Stimulated activated CD8-positive, alpha-beta memory T cell treated with anti-CD3 and anti-CD28 coated beads, Interleukin-12 subunit alpha, Interleukin-12 subunit beta, amount 100 ng/mL, for 4 hours (primary cell): ENCODE measurements around the gene C19orf44.
"Not testable (repeated sequence)": the region's sequence is repeated elsewhere in the genome, so short reads cannot be mapped to it uniquely, and the experiment has no call there.

Experiments used
- DNase-seq: peaks from one replicate; pipeline ENCODE4 v3.0.0-alpha.2; 2020; ENCODE audit warnings: low read depth

The C19orf44 gene

DNA sequence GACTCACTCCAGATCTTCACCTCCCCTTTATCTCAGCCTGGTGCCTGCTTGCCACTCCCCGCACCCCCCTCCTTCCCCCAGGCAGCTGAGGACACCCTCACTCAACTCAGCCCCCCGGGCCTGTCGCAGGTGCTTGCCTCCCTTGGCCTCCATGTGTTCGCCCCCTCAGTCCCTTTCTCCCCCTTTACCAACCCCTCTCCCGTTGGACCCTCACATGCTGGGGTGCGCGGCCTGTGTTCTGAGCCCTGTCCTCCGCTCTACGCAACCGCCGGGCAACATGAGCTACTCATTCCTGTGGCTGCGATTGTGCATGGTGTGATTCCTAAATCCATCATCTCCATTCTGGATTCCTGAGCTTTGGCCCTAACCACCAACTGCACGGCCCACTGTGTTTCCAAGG is 40.9 kb downstream of the C19orf44 start:
- no peak for DNase-seq

DNA sequence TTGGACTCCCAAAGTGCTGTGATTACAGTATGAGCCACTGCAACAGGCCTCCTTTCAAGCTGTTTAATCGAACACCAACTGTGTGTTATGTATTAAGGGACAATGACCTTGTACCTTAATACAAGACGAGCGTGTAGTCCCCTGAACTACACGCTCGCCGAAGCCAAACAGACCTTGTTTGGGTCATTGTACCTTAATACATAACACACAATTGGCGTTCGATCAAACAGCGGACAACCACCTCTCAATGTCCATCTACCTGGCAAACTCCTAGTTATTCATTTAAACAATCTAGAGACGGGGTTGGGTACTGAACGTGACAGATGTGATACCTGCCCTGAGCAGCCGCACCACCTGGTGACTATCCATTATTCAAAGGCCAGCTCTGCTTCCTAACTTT is 44.8 kb downstream of the C19orf44 start:
- no peak for DNase-seq

DNA sequence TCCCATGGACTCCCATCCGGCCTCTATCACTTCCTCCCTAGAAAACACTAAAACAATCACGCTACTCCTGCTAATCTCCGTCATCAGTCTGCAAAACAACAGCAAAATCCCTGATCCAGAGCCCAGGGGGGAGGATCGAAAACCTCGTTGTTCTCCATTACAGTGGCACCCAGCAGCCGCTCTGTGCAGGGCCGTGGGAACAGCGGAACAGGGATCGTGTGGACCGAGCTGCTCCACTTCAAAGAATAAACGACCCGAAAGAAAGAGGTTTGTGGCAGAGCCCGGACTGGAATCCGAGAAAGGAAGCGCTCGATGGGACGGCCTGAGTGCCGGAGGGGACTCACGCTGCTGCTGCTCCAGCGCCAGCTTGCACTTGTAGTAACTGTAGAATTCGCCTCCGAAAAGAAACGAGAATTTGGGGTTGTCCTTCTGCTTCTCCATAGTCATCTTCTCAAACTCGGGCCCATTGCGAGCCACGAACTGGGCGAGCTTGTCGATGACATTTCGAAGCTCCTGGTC is 45.4 kb downstream of the C19orf44 start:
- DNase-seq = no peak

DNA sequence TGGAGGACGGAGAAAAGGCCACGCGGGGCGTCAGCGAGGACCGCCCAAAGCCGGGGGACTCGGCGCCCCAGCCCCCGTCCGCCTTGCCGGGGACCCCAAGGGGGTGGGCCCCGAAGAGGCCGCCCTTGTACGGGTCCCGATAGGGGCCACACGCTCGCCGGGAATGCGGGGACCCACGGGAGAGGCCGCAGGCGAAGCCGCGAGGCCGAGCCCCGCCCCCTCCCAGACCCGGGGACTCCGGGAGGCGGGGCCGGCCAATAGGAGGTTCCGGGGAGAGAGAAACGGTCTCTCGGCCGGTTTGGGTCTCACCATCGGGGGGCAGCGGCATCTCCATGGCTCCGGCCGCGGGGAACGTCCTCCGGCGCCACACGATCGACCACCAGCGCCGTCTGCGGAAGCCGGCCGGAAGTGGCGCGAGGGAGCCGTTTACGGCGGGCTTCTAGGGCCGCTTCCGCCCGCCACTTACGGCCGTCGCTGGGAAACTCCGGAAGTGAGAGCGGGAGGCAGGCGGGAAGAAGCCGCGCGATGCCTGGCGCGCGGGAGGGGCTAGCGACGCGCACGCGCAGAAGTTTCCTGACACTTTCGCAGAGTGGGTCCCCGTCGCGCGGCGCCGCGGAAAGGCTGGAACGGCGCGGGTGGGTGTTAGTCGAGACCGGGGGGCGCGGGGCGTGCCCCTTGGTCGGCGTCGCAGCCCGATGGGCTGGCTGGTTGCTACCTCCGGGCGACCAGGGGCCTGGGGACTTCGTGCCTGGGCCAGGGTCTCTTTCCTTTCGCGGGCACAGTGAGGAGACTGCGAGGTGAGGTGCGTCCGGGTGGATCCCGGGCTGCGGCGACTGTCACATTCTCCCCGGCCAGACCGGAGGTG is 46.1 kb downstream of the C19orf44 start, which contains the start of gene CHERP:
TSS of gene CHERP (minus strand) at position 393 of the 865 bp plus-strand sequence. CDS start at position 334, 59 bp downstream.
- peak; percentile 93 for DNase-seq

DNA sequence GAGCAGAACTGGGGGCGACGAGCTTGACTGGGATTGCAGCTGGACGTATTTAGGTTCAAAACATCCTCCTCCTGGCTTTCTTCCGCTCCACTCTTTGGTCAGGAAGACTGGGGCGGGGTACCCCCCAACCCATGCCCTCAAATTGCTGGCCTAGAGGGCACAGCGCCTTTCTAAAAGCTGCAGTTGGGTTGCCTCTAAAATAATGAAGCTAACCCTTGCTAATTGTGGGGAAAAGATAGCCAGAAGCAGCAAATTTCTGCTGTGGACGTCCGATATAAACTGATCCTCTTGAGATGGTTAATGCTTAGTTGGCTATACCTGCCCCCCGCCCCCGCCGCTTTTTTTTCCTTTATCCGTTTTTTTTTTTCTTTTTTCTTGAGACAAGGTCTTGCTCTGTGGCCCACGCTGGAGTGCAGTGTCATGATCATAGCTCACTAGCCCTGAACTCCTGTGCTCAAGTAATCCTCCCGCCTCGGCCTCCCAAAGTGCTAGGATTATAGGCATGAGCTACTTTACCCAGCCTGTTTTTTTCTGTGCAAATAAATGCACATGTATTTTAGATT is 46.8 kb downstream of the C19orf44 start:
- no peak for DNase-seq

DNA sequence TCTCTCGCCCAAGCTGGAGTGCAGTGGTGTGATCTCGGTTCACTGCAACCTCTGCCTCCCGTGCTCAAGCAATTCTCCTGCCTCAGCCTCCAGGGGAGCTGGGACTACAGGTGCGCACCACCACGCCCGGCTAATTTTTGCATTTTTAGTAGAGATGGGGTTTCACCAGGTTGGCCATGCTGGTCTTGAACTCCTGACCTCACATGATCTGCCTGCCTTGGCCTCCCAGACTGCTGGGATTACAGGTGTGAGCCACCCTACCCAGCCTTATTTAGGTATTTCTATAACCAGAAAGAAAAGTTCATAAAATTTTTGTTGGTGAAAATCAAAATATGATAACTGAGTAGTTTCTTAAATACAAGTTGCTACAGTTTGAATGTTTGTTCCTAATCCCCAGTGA is 47.5 kb downstream of the C19orf44 start:
- not testable (repeated sequence) for DNase-seq

DNA sequence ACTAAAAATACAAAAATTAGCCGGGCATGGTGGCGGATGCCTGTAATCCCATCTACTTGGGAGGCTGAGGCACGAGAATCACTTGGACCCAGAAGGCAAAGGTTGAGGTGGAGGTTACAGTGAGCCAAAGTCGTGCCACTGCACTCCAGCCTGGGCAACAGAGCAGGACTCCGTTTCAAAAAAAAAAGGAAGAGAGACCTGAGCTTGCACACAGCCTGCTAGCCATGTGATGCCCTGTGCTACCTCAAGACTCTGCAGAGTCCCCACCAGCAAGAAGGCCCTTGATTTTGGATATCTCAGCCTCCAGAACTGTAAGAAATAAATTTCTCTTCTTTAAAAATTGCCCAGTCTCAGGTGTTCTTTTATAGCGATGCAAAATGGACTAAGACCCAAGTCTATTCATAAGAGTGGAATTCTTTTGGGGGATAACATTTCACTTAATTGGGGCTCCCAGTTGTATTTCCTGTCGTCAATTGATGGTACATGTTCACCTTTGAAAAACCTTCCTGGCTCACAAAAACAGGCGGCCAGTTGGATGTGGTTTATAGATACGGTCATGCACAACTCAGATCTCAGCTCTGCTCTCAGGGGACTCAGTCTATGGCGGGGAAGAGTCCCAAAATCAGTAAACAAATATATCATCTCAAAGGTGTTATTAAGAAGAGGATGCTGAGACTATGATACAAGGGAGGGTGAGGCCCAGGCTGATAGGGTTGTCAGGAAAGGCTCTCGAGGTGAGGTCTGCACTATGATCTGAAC is 48.5 kb downstream of the C19orf44 start:
- no peak for DNase-seq

DNA sequence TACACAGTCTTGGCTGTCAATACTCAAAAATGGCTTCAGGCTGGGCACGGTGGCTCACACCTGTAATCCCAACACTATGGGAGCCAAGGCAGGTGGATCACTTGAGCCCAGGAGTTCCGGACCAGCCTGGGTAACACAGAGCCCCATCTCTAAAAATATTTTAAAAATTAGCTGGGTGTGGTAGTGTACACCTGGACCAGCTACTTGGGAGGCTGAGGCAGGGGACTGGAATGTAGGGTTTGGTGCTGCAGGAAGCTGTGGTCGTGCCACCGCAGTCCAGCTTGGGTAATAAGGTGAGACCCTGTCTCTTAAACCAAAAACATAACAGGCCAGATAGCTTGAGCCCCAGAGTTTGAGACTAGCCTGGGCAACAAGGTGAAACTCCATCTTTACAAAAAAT is 52.8 kb downstream of the C19orf44 start:
- DNase-seq = no peak

DNA sequence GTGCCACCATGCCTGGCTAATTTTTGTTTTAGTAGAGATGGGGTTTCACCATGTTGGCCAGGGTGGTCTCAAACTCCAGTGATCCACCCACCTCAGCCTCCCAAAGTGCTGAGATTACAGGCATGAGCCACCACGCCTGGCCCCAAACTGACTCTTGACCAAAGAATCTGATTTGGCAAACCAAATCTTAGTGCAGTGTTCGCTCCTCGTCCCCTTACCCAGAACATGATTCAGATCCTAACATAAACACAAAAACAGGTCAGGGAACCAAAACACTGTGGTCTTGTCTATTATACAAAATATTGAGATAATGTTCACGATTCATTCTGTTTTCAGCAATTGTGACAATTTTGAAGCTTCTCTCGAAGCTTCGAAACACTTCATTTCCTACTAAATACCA is 55.7 kb downstream of the C19orf44 start:
- DNase-seq = not testable (repeated sequence)

DNA sequence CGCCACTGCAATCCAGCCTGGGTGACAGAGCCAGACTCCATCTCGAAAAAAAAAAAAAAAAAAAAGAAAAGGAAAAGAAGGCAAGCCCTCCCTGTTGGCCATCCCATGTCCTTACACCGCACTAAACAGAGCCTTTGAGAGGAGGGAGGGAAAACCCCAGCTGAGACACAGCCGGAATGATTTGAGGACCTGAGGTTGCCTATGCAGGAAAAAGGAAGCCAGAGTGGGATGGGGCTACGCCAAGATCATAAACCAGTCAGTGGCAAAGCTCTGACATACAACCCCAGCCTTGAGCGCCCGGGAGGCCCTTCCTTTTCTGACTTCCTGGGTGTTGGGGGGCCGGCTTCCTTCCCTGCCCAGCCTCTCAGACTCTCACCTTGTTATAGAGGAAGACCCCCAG is 58.6 kb downstream of the C19orf44 start:
- DNase-seq = no peak

DNA sequence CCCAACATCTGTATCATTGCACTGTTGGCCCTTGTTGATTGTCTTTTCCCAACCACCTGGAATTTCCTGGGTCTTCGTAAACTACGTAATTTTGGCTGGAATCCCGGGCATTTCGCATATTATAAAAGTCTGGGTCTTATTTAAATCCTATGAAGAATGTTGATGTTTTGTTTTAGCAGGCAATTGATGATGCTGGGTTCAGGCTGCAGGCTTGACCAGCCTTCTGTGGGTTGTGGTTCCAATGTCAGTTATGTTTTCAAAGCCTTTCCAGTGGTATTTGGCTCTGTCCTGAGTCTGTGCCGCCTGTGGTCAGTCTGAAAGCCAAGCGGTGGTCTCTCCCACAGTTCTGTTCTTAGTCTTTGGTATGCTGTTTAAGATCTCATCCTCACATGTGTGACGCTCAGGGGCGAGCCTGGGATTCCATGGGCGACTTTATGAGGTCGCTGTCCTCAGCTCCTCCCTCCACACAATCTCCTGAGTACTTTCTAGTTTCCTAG is 63.6 kb downstream of the C19orf44 start:
- DNase-seq = no peak

DNA sequence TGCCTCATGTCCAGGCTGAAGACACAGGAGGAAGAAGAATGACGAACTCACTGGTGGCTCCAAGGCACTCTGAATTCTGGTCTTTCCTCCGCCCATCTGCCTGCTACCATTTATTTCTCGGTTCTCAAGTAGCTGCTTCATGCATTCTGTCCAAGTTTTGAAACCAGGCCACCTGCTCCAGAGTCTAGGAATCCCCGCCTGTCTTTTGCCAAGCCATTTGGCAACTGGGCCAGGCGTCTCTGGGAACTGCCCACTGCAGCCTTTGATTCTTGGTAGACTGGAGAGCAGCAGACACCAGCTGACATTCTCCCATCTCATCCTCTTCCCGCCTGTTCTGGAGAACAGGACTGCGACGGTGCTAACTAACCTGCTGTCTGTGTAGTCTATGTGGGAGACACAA is 65.2 kb downstream of the C19orf44 start:
- DNase-seq = no peak

DNA sequence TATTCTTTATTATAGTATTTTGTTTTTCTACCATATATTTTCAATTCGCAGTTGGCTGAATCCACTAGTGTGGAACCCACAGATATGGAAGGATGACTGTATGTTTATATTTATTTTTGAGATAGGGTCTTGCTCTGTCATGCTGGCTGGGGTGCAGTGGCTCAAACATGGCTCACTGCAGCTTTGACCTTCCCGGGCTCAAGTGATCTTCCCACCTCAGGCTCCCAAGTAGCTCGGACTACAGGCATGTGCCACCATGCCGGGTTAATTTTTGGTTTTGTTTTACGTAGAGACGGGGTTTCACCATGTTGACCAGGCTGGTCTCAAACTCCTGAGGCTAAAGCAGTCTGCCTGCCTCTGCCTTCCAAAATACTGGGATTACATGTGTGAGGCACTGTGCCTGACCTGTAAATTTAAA is 66.4 kb downstream of the C19orf44 start:
- DNase-seq = no peak

DNA sequence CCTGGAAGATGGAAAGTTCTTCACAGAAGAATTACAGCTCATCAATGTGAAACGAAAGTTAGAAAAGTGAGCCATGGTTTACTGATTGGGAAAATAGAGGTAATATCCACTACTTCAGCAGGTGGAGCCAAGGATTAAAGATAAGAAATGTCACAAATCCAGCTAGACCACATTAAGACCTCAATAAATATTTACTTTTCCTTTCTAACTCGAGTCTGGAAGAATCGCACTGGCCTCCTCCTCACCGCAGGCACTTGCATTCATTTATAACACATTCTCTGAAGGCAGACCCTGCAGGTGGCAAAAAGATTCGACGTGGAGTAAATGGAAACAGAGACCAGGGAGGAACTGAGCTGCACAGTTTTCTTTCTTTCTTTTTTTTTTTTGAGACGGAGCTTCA is 68.6 kb downstream of the C19orf44 start:
- no peak for DNase-seq

DNA sequence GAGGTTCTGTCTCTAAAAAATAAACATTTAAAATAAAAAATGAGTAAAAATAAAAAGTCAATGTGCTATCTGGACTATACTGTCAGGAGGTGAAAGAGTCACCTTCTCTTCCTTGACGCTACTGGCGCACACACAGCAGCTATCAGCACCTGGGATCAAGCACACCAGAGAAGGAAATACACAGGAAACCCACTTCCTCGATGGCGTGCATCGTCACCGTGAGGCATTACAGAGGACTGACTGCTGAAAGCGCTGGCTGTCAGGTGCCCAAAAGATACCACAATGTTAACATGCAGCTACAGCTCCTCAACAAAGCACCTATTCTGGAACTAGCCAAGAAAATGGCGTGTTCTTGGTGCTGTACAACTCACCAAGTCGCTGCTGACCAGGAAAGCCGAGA is 70.0 kb downstream of the C19orf44 start:
- peak; percentile 46 for DNase-seq

DNA sequence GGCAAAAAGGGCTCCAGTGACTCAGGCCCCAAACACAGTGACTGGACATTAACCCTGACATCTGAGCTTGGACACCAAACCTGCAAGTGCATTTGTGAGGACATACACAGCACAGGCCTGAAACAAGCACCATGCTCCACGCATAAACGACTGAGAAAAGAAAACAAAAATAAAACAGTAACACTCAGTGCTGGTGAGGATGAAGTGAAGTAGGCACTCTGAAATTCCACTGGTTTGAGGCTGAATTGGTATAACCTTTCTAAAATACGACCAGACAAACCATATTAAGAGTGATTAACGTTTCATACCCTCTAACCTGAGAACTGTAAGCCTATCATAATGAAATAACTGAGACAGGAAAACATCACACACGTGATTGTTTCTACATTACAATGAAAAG is 70.5 kb downstream of the C19orf44 start:
- no peak for DNase-seq

DNA sequence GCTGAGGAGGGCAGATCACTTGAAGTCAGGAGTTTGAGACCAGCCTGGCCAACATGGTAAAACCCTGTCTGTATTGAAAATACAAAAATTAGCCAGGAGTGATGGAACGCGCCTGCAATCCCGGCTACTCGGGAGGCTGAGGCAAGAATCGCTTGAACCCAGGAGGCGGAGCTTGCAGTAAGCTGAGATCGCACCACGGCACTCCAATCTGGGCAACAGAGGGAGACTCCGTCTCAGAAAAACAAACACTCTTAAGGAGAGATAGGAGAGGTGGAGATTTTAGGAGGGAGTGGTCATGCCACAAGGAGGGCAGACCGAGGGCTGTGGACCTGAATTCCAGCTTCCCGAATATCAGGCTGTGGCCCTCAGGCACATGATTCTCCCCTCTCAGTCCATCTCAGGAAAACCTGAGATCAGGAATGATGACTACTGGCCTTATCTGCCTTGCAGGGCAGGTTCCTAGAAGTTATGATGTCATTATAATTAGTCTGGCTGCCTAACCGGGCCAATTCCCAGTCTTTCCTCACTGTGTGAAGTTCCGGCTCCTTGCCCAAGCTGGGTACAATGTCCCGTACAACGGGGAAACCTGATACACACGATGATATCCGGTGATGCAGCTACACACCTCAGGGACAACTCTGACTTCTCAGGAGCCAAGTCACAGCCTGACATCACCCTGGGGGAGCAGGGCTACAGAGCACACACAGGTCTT is 73.6 kb downstream of the C19orf44 start:
- no peak for DNase-seq
